ENCODE results near the gene ZNF726.
A peak's percentile ranks its signal among the peaks of the same experiment; 100 is the strongest.
"Not testable (repeated sequence)": the region's sequence is repeated elsewhere in the genome, so short reads cannot be mapped to it uniquely, and the experiment has no call there.

ZNF726 gene

DNA sequence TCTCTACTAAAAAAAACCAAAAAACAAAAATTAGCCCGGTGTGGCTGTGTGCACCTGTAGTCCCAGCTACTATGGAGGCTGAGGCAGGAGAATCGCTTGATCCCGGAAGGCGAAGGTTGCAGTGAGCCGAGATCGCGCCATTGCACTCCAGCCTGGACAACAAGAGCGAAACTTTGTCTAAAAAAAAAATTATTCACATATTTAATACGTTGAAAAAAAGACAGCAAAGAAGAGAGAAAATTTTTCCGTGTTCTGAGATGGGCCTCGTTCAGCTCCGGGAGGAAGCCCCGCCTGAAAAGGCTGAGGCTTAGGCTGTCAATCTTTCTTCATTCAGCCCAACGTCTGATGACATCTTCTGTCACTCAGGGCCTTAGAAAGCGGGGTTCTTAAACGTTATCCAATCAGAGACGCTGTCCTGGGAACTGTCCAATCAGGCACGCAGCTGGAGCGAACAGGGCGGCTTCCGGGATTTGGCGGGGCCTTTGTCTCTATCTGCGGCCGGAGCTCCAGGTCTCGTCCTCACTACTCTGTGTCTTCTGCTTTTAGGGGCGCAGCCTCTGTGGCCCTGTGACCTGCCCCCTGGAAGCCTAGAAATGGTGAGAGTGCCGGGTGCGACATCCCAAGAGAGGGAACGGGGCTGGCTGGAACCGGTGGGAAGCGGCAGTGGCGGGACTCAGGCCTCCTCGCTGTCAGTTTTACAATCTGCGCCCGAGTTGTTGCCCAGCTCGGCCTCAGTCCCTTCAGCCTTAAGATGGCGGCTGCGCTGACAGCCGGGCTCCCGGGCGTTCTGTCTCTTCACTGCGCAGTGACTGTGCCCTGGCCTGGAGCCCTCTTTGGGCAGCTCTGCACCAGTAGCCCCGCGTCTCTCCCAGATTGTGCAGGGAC is at the start of gene ZNF726:
Gene ZNF726, plus strand, starts transcription at position 485 of the 885 bp plus-strand sequence. Its CDS starts 109 bp downstream, at position 594.
- peak; percentile 42 for DNase-seq (ENCODE audit: low spot score)

DNA sequence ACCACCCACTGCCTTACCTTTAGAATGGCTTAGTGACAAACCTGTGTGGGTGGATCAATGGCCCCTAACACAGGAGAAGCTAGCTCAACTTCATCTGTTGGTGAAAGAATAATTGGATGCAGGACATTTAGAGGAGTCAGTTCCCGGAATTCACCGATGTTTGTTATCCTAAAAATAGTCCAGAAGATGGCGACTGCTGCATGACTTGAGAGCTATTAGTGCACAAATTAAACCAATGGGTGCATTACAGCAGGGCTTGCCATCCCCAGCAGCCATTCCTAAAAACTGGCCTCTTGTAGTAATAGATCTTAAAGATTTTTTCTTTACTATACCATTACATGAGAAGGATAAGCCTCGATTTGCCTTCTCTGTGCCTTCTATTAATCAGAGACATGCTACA is 46.8 kb upstream of the ZNF726 start:
- DNase-seq (ENCODE audit: low spot score), result no peak

DNA sequence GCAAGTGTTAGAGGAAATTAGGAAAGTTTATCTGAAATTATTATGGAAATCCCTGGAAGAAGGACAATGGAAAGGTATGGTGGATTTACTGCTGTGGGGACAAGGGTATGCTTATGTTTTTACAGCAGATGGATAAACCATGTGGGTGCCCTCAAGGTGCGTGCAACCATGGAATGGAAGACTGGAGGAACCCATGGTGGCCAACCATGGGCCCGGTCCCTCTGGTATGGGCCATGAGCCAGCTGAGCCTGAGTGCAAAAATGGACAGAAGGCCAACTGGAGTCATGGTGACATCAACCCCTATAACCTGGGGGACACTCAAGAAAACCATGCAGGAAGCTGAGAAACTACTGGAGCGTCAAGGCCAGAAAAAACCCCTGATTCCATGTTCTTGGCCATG is 46.1 kb upstream of the ZNF726 start:
- no peak for DNase-seq (ENCODE audit: low spot score)

DNA sequence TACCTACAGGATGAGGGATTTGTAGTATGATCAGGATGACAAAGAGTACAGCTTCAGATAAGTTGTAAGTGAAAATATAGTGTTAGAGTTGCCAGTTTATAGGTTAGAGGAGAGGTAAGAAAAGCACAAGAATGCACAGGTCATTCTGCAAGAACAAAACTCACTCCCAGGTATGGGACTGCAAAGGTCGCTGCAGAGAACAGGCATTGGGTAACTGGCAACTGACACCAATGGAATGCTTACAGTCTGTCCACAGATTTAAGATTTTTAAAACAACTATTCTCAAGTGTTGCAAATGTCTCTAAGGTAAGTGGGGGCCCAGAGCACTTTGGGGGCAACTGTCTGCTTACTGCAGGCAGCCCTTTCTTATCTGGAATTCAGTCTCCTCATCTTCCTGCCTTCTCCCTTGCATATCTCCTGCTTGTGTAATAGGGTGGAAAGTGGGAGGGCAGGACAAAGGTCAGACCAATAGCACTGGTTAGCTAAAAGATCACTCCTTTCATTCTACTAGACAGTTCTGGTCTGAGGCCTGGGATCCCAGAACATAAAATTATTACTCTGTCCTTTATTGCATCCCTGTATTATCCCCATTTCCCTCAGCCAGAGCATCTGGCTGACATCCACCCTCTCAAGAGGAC is 42.3 kb upstream of the ZNF726 start:
- DNase-seq (ENCODE audit: low spot score), result no peak

DNA sequence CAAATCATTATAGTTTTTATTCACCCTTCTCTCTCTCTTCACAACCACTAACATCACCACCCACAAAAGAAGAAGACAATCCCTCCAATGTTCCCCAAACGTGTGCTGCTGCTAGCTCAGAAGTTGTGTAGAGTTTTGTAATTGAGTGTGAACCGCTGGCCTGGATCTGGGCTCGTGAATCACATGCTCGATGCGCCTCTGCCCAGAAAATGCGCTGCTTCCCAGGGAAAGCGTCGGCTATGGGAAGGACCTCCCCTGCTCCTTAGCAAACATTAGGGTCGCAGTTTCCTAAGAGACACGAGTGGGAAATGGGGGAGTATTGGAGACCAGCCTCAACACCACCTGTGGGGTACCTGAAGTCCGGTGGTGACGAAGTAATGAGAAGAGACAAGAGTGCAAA is 38.4 kb upstream of the ZNF726 start:
- DNase-seq (ENCODE audit: low spot score), result no peak

DNA sequence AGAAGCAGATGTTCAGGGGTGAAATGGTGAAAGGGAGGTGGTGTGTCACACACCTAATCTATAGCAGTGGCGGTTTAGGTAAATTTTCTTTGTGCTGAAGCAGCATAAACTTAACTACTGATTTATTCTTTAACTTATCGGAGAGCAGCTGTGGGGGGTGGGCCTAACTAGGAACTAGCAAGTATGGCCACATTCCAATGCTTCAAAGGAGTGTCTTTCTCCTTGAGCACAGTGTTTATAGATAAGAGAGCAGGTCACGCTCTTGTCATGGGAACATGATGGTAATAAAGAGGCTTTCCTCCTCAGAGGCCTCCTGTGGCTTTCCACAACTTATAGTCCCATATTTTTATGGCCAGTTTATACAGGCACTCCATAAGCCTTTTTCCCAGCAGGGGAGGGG is 37.9 kb upstream of the ZNF726 start:
- not testable (repeated sequence) for DNase-seq (ENCODE audit: low spot score)

DNA sequence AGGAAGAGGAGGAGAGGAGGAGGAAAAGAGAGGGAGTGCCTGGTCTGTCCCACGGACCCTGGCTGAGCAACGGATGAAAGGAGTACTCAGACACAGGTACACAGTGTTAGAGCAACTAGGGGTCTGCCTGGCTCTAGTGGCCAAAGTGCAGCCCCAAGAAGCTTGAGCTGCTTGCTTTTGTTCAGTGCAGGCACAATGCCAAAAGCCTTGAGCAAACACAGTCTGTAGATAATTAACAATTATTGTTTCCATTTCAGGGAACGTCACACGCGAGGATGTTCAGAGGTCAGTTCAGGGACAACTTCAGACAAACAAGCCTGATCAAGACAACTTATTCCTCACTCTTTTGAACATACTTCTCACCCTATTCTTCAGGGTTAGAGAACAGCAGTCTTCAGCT is 32.2 kb upstream of the ZNF726 start:
- no peak for DNase-seq (ENCODE audit: low spot score)

DNA sequence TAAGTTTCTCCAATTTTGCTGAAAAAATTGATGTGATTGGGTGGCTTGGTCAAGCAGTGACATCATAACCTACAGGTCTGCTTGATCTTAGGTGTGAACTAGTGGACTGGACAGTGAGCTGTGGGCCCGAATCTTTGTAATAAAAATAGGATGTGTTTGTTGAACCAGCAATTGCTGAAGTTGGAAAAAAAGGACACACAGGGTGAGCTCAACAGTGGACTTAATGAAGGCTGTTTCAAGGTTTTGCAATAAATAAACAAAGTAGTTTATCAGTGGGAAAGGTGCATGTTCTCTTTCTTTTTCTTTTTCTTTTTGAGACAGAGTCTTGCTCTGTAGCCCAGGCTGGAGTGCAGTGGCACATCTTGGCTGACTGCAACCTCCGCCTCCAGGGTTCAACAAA is 30.3 kb upstream of the ZNF726 start:
- no peak for DNase-seq (ENCODE audit: low spot score)

DNA sequence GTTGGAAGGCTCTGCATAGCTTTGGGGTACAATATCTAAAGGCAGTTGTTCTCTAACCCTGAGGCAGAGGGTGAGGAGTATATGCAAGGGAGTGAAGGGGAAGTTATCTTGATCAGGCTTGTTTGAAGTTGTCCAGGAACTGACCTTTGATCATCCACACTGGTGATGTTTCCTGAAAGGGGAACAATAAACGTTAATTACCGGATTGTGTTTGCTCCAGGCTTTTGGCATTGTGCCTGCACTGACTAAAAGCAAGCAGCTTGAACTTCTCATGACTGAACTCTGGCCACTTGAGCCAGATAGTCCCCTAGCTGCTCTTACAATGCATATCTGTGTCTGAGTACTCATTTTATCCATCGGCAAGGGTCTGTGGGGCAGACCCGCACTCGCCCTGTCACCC is 27.0 kb upstream of the ZNF726 start:
- no peak for DNase-seq (ENCODE audit: low spot score)

DNA sequence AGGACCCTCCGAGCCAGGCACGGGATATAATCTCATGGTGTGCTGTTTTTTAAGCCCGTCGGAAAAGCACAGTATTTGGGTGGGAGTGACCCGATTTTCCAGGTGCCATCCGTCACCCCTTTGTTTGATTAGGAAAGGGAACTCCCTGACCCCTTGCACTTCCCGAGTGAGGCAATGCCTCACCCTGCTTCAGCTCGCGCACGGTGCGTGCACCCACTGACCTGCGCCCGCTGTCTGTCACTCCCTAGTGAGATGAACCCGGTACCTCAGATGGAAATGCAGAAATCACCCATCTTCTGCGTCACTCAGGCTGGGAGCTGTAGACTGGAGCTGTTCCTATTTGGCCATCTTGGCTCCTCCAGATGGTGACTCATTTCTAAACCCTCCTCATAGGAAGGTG is 18.6 kb upstream of the ZNF726 start:
- DNase-seq (ENCODE audit: low spot score), result not testable (repeated sequence)

DNA sequence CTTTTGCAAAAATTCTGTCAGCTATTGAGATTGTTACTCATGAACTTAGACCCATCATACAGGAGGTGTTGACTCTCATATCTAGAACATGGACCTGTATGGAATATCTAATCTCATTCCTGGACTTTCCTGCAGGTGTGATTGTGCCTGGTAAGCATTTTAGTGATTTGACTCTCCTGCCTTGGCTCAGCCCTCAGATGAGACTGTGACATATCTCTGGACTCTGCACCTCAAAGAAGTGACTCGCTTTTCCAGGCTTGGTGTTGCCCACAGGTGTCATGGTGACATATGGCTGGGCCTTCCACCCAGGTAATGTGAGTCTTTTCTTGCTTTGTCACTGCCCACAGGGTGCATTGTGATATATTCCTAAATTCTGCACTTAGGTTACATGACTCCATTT is 17.8 kb upstream of the ZNF726 start:
- DNase-seq (ENCODE audit: low spot score), result no peak

DNA sequence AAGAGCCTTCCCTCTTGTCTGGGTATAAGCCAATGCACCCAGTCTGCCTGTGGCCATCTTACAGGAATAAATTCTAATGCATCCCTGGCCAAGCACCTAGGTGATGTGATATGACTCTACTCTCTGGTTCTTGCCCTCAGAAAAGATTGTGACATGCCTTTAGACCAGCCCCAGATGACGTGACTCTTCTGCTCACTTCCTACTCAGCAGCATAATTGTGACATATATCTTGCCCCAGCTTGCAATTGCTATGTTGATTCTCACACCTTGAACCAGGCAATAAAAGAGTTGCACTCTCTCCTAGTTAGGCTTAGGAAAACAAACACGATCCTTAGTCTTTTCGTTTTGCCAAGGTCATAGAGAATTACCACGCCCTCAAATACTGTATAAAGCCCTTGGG is 13.3 kb upstream of the ZNF726 start:
- DNase-seq (ENCODE audit: low spot score), result no peak

DNA sequence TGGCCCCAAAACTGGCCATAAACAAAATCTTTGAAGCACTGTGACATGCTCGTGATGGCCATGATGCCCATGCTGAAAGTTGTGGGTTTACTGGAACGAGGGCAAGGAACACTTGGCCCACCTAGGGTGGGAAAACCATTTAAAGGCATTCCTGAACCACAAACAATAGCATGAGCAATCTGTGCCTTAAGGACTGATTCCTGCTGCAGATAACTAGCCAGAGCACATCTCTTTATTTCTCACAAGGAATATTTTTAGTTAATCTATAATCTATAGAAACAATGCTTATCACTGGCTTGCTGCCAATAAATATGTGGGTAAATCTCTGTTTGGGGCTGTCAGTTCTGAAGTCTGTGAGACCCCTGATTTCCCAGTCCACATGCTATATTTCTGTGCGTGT is 10.3 kb upstream of the ZNF726 start:
- no peak for DNase-seq (ENCODE audit: low spot score)

DNA sequence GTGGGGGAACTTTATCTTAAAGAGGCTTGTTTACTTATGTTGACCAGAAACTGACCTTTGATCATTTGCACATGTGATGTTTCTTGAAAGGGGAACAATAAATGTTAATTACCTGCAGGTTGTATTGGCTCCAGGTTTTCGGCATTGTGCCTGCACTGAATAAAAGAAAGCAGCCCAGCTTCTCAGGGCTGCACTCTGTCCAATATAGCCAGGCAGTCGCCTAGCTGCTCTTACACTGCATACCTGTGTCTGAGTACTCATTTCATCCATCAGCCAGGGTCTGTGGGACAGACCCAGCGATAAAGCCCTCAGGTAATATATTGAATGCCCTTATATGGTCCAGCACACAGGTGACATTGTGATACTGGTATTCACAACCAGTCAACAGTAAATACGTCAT is 8.9 kb upstream of the ZNF726 start:
- no peak for DNase-seq (ENCODE audit: low spot score)

DNA sequence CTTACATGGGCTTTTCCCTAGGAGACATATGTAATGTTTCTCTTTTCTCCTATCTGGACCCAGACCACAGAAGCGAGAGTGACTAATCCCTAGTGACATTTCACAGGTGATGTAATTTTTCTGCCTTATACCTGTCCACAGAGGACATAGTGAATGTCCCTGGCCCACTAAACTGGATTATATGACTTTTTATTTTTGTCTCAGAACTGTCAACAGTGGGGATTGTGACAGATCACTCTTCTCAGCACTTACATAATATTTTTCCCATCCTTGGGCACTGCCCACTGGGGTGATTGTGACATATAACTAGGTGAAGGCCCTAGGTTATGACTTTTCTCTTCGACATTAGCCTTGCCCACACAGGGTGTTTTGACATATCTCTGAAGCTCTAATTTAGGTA is 7.9 kb upstream of the ZNF726 start:
- no peak for DNase-seq (ENCODE audit: low spot score)

DNA sequence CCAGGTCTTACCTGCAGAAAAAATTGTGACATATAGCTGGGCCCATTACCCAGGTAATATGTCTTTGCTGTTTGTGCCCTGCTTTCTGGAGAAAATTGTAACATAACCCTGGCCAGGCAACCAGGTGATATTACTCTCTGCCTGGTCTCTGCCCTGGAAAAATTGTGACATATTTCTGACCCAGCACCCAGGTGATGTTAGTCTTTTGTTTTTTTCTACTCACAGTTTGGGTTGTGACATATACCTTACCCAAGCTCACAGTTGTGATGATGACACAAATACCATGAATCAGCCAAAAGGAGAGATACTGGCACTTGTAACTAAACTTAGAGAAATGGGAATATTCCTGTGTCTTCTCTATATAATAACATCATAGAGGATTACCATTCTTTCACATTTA is 6.5 kb upstream of the ZNF726 start:
- no peak for DNase-seq (ENCODE audit: low spot score)

DNA sequence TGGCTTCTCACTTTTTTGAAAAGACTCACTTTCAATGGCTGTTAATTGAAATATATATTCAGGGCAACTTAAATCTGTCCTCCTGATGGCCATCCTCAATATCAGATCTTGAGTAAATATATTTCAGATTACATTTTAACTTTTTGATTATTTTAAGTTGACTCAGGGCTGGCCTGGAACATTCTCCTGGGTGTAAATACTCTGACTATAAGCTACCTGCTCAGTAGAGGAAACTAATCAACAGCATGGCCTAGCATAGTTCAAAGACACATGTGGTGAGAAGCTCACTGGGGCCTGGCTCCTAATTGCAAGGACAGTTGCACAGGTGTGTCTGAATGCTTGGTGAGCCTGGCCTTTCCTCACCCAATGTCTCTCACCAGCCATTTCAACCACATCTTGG is 5.5 kb upstream of the ZNF726 start:
- DNase-seq (ENCODE audit: low spot score), result no peak

DNA sequence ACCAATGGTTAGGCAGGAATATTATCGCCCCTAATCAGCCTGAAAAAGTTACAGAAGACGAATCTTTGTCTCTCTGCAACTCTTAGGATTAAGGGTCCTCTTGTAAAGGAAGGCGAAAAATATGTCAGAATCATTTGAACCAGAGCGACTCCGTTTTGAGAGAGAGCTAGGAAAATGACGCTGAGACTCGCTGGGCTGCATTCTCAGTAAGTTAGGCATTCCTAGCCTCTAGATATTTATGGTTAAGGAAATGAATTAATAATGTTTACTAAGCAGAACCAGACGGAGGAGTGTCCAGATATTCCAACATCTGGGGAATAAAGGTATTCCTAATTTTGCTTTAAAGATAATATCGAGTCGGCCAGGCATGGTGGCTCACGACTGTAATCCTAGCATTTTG is 755 bp upstream of the ZNF726 start:
- DNase-seq (ENCODE audit: low spot score), result no peak

DNA sequence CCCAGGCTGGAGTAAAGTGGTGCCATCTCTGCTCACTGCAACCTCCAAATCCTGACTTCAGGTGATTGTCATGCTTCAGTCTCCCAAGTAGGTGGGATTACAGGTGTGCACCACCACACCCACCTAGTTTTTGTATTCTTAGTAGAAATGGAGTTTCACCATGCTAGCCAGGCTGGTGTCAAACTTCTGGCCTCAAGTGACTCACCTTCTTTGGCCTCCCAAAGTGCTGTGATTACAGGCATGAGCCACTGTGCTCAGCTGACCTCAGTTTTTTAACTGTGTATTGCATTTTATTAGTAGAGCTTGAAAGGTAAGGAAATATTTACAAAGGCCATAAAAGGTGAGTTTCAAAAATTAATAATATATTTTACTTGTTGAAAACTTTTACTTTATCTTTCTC is 2.3 kb downstream of the ZNF726 start:
- no peak for DNase-seq (ENCODE audit: low spot score)

DNA sequence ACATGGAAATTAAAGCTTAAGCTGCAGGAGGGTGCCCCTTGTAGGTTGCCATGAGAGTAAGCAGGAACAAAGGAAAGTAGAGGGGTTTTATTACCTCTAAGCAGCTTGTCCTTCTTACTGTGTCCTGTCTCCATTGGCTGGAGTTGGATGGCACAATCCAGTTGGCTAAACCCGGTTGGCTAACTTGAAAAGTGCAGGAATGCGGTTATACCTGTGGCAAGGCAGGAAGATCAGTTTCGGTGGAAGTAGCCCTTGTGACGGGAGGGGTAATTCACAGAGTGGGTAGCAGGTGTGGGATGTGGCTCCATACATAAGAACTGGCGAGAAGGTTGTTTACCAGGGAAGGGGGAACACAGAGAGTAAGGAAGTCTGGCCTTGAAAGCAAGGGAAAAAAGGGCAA is 3.2 kb downstream of the ZNF726 start:
- DNase-seq (ENCODE audit: low spot score), result no peak

DNA sequence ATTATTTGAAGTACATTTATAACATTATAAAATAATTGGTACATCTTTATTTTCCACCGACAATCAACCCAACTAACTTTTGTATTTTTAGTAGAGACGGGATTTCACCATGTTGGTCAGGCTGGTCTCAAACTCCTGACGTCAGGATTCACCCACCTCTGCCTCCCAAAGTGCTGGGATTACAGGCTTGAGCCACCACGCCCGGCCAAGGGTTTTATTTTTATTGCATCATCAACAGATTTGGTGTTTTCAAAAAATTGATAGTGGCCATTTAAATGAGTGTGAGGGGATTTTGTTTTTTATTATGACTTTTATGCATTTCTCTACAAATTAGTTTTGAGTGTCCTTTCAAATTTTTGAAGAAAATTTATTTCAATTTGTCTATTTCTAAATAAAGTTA is 10.6 kb downstream of the ZNF726 start:
- no peak for DNase-seq (ENCODE audit: low spot score)

DNA sequence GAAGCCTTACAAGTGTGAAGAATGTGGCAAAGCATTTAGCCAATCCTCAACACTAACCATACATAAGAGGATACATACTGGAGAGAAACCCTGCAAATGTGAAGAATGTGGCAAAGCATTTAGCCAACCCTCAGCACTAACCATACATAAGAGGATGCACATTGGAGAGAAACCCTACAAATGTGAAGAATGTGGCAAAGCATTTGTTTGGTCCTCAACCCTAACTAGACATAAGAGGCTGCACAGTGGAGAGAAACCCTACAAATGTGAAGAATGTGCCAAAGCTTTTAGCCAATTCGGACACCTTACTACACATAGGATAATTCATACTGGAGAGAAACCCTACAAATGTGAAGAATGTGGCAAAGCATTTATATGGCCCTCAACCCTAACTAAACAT is 18.2 kb downstream of the ZNF726 start:
- no peak for DNase-seq (ENCODE audit: low spot score)

DNA sequence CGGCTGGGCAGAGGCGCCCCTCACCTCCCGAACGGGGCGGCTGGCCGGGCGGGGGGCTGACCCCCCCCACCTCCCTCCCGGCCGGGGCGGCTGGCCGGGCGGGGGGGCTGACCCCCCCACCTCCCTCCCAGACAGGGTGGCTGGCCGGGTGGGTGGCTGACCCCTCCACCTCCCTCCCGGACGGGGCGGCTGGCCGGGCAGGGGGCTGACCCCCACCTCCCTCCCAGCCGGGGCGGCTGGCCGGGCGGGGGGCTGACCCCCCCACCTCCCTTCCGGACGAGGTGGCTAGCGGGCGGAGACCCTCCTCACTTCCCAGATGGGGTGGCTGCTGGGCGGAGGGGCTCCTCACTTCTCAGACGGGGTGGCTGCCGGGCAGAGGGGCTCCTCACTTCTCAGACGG is 22.3 kb downstream of the ZNF726 start:
- DNase-seq (ENCODE audit: low spot score), result not testable (repeated sequence)

DNA sequence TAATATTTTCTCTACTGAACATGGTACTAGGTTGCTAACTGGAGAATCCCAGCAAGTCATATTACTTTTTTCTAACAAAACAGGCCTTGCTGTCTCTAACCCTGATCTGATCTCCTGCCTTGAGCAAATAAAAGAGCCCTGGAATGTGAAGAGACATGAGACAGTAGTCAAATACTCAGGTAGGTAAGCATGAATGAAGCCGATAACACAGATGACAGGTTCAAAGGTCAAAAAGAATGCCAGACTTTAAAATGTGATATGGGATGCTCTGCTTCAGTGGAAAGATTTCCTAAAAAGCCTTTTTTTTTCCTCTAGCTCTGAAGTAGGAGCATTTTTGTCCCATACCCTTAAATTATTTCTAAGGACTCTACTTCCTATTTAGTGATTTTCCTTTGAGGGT is 28.7 kb downstream of the ZNF726 start:
- DNase-seq (ENCODE audit: low spot score), result no peak

Measured in COLO829 (cell line).